K562 (cell line): ENCODE results near the gene PPA1. TPM values are rescaled to one million over a fixed set of nuclear protein-coding genes. Genes with fewer than 3 reads are reported as not detected.

Experiments used
- BRD4 ChIP-seq: fragments of 200-600 bp; sonication (generic); IDR thresholded peaks from 2 replicates; pipeline ENCODE4 v1.6.1; 2017; ENCODE audit warnings: inconsistent platforms
- EP300 ChIP-seq: IDR thresholded peaks from 2 replicates; pipeline ENCODE4 v1.6.1; 2012; ENCODE audit warnings: low read length, improper control_type of control experiment
- ETV5 ChIP-seq: sonication (generic); formaldehyde crosslinking; IDR thresholded peaks from 2 replicates; pipeline ENCODE4 v1.4.0; 2020; ENCODE audit warnings: low read depth, mild to moderate bottlenecking, missing genetic modification reagents
- JUN ChIP-seq, 2 experiments: sonication (generic) in 1 of 2; formaldehyde crosslinking in 1 of 2; IDR thresholded peaks; 2 replicates each; pipeline versions ENCODE4 v1.6.1 to v1.8.0; 2012 to 2022; ENCODE audit warnings: borderline replicate concordance in 2 of 2, mild to moderate bottlenecking in 2 of 2, improper control_type of control experiment in 1 of 2, low read depth in 1 of 2, low read length in 1 of 2, missing genetic modification reagents in 1 of 2
- MAZ ChIP-seq, 2 experiments: fragments of 450-650 bp in 1 of 2; sonication (generic) in 1 of 2; formaldehyde crosslinking; IDR thresholded peaks in 1 of 2; conservative IDR thresholded peaks in 1 of 2; 2 replicates each; pipeline versions ENCODE4 v1.4.0 to v1.5.0; 2020; ENCODE audit warnings: mild to moderate bottlenecking in 1 of 2, missing genetic modification reagents in 1 of 2
- MYC ChIP-seq, 2 experiments: fragments of 250-450 bp in 1 of 2; sonication (Bioruptor Pico) in 1 of 2; IDR thresholded peaks; 2 replicates each; pipeline versions ENCODE4 v1.5.1 to v1.6.1; 2012 to 2021; ENCODE audit warnings: low read depth in 2 of 2, borderline replicate concordance in 1 of 2, improper control_type of control experiment in 1 of 2, low read length in 1 of 2, mild to moderate bottlenecking in 1 of 2, moderate library complexity in 1 of 2
- PML ChIP-seq: IDR thresholded peaks from 2 replicates; pipeline ENCODE4 v1.6.1; 2012; ENCODE audit warnings: low read length, inconsistent platforms
- SMAD4 ChIP-seq: fragments of 250-450 bp; sonication (Bioruptor Pico); conservative IDR thresholded peaks from 2 replicates; pipeline ENCODE4 v1.8.0; 2021; ENCODE audit warnings: inconsistent platforms, mild to moderate bottlenecking, moderate library complexity
- STAG1 ChIP-seq: sonication (generic); formaldehyde crosslinking; IDR thresholded peaks from 2 replicates; pipeline ENCODE4 v1.5.0; 2020; ENCODE audit warnings: missing genetic modification reagents, borderline replicate concordance
- ZFP36 ChIP-seq: fragments of 150-350 bp; IDR thresholded peaks from 2 replicates; pipeline ENCODE4 v1.6.1; 2018; ENCODE audit warnings: low read length, low read depth; ENCODE audit not compliant: partially characterized antibody
- ZNF431 ChIP-seq: sonication (generic); formaldehyde crosslinking; IDR thresholded peaks from 2 replicates; pipeline ENCODE4 v1.8.0; 2022; ENCODE audit warnings: mild to moderate bottlenecking, missing genetic modification reagents
- ZSCAN29 ChIP-seq: fragments of 450-650 bp; IDR thresholded peaks from 2 replicates; pipeline ENCODE4 v1.6.1; 2017
- polyA plus RNA-seq, 8 experiments: library from polyadenylated mRNA; depleted of rRNA in 4 of 8; stranded (reverse) in 5 of 8; unstranded in 3 of 8; fragments of >200 nt; fragmentation: Nextera tagmentation in 2 of 8; fragmentation: Illumina TruSeq in 1 of 8; extraction: Ambion mirVana in 2 of 8; extraction: Trizol in 1 of 8; gene quantifications; 2 replicates each; pipeline versions ENCODE4 v1.2.1 to v1.2.3, GENCODE V29; 2011 to 2014; ENCODE audit warnings: inconsistent platforms in 1 of 8, missing spikeins in 1 of 8
- total RNA-seq, 7 experiments: library from RNA; depleted of rRNA in 6 of 7; stranded (reverse); fragments of >200 nt in 6 of 7; fragmentation: Illumina TruSeq in 2 of 7; extraction: Trizol in 2 of 7; gene quantifications; 2 replicates each; pipeline versions ENCODE4 v1.2.1 to v1.2.3, GENCODE V29; 2011 to 2021; ENCODE audit warnings: low replicate concordance in 1 of 7
- TF ChIP-seq, protein P1 (sequence below): fragments of 200-800 bp; sonication (Bioruptor generic); IDR thresholded peaks from 2 replicates; pipeline ENCODE4 v1.6.1; 2017; ENCODE audit warnings: missing genetic modification characterization, missing compliant biosample characterization
- TF ChIP-seq, protein P2 (sequence below): sonication (generic); formaldehyde crosslinking; IDR thresholded peaks from 2 replicates; pipeline ENCODE4 v1.8.1; 2023; ENCODE audit warnings: missing genetic modification reagents, mild to moderate bottlenecking, borderline replicate concordance

The PPA1 gene
- total and polyA plus RNA-seq, 9 of the 15 experiments (the other 6 are each of a cell fraction or from before 2014, with no cell fraction given), result 301 to 635 (median 471) TPM

DNA sequence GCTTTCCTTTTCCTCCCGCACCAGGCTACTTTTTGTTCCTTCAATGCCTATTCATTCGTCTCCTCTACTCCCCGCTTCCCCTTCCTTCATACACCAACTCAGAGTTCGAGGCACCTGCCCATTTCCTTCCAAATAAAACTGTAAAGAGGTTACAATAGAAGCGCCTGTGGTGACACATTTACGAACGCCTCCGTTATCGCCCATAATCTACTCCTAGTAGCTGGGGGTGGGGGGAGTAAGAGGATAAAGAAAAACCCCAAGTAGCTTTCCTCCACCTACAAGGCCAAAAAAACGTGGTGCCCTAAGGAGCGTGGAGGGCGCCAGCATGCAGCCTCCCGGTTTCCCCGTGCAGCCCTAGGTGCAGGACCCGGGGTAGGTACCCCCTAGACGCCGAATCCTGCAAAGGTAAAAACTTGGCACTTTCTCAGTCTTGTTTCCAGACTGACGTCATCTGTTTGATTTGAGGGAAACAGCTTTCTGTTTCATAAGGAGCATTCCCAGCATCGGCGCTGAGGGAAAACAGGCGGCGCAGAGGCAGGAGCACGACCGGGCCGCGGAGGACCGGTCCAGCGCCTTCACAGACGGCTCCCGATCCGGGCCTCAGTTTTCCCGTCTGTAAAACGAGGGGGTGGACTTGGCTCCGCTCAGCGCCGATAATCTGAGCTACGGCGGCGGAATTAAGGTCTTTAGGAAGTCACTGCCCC lies 922 bp downstream of the PPA1 start (continued):
- TF ChIP-seq MYC (IDR thresholded peaks at IDR 0.05; ENCODE audit: low read depth, low read length) (peak; percentile 85), MYC (CRISPR knock-in tag; IDR thresholded peaks at IDR 0.05; ENCODE audit: borderline replicate concordance, low read depth) (no peak), ZNF431 (no peak), JUN (IDR thresholded peaks at IDR 0.05; ENCODE audit: borderline replicate concordance, low read depth, low read length) (peak; percentile 49; the same call in 1 of the 2 replicates), JUN (CRISPR knock-in tag; IDR thresholded peaks at IDR 0.05; ENCODE audit: borderline replicate concordance) (no peak), STAG1 (CRISPR knock-in tag) (no peak), EP300 (peak; percentile 45; the same call in 1 of the 2 replicates), BRD4 (no peak), SMAD4 (CRISPR knock-in tag) (peak; percentile 41), PML (0 out of 2 replicates have a peak, but pooled peaks have one; percentile 28), ETV5 (CRISPR knock-in tag) (0 out of 2 replicates have a peak, but pooled peaks have one; percentile 23), ZSCAN29 (0 out of 2 replicates have a peak, but pooled peaks have one; percentile 27), MAZ (CRISPR knock-in tag; conservative IDR thresholded peaks at IDR 0.05 in 1 of 2, IDR thresholded peaks at IDR 0.05 in 1 of 2) (0 out of 4 replicates have a peak, but pooled peaks have one; percentile 4 to 13), ZFP36 (no peak)
- TF ChIP-seq, protein P1, sequence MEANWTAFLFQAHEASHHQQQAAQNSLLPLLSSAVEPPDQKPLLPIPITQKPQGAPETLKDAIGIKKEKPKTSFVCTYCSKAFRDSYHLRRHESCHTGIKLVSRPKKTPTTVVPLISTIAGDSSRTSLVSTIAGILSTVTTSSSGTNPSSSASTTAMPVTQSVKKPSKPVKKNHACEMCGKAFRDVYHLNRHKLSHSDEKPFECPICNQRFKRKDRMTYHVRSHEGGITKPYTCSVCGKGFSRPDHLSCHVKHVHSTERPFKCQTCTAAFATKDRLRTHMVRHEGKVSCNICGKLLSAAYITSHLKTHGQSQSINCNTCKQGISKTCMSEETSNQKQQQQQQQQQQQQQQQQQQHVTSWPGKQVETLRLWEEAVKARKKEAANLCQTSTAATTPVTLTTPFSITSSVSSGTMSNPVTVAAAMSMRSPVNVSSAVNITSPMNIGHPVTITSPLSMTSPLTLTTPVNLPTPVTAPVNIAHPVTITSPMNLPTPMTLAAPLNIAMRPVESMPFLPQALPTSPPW, result peak; percentile 82
- TF ChIP-seq, protein P2, sequence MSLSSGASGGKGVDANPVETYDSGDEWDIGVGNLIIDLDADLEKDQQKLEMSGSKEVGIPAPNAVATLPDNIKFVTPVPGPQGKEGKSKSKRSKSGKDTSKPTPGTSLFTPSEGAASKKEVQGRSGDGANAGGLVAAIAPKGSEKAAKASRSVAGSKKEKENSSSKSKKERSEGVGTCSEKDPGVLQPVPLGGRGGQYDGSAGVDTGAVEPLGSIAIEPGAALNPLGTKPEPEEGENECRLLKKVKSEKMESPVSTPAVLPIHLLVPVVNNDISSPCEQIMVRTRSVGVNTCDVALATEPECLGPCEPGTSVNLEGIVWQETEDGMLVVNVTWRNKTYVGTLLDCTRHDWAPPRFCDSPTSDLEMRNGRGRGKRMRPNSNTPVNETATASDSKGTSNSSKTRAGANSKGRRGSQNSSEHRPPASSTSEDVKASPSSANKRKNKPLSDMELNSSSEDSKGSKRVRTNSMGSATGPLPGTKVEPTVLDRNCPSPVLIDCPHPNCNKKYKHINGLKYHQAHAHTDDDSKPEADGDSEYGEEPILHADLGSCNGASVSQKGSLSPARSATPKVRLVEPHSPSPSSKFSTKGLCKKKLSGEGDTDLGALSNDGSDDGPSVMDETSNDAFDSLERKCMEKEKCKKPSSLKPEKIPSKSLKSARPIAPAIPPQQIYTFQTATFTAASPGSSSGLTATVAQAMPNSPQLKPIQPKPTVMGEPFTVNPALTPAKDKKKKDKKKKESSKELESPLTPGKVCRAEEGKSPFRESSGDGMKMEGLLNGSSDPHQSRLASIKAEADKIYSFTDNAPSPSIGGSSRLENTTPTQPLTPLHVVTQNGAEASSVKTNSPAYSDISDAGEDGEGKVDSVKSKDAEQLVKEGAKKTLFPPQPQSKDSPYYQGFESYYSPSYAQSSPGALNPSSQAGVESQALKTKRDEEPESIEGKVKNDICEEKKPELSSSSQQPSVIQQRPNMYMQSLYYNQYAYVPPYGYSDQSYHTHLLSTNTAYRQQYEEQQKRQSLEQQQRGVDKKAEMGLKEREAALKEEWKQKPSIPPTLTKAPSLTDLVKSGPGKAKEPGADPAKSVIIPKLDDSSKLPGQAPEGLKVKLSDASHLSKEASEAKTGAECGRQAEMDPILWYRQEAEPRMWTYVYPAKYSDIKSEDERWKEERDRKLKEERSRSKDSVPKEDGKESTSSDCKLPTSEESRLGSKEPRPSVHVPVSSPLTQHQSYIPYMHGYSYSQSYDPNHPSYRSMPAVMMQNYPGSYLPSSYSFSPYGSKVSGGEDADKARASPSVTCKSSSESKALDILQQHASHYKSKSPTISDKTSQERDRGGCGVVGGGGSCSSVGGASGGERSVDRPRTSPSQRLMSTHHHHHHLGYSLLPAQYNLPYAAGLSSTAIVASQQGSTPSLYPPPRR (CRISPR knock-in tag), result no peak
